K562 (cell line): Measurements from ENCODE around the gene OSBP2. TPM values are rescaled to one million over a fixed set of nuclear protein-coding genes. Genes with fewer than 3 reads are reported as not detected.
"Not testable (repeated sequence)": the region's sequence is repeated elsewhere in the genome, so short reads cannot be mapped to it uniquely, and the experiment has no call there.

Experiments
- ATAC-seq: fragments of 200-7000 bp; cut with Tn5 transposase; 3 replicates; pipeline ENCODE4 v1.9.1; 2020; ENCODE audit warnings: moderate library complexity
- BruUV-seq: library from RNA; stranded (reverse); fragments of 400-500 nt; replicated peaks from 2 replicates; lab custom pipeline; 2021; lab: Mats Ljungman, UMichigan
- CTCF ChIA-PET: fragments of 300-600 bp; formaldehyde crosslinking; extraction: SDS; loops from one replicate; lab custom pipeline; 2021; ENCODE audit warnings: low intra/inter-chr PET ratio; lab: Yijun Ruan, JAX
- POLR2A ChIA-PET: fragments of 300-600, 350-650 bp; sonication (Branson Sonifier 250); formaldehyde crosslinking; extraction: SDS; loops from one replicate; lab custom pipeline; 2021; ENCODE audit warnings: antibody characterized with exemption, inconsistent platforms; lab: Yijun Ruan, JAX
- DNase-seq, 4 experiments: peaks; one replicate each; pipeline versions ENCODE4 v3.0.0 to v3.0.0-alpha.2; 2011 to 2018; ENCODE audit warnings: low spot score in 3 of 4, mixed read lengths in 3 of 4; ENCODE audit errors: extremely low read depth in 1 of 4
- FAIRE-seq: peaks from 2 replicates; lab custom pipeline; 2011; peaks lifted over from hg19 to GRCh38; lab: Jason Lieb, UNC
- H2AFZ ChIP-seq: 2 replicates; pipeline ENCODE4 v1.6.0; 2011; ENCODE audit warnings: low read depth, low read length, control low read depth, inconsistent platforms
- H3K27ac ChIP-seq: fragments of 200-600 bp; 3 replicates; pipeline ENCODE4 v1.8.0; 2011; ENCODE audit warnings: low read depth, mild to moderate bottlenecking, control low read depth, inconsistent platforms, low read length, moderate library complexity, mixed read lengths; ENCODE audit errors: extremely low read depth
- H3K27me3 ChIP-seq, 2 experiments: fragments of 300-600 bp in 1 of 2; 2 replicates in 1 of 2; 3 replicates in 1 of 2; pipeline versions ENCODE4 v1.6.0 to v1.8.0; 2011; ENCODE audit warnings: inconsistent platforms in 2 of 2, low read length in 2 of 2, mild to moderate bottlenecking in 1 of 2, mixed read lengths in 1 of 2, moderate library complexity in 1 of 2; ENCODE audit not compliant: control insufficient read depth in 2 of 2, insufficient read depth in 2 of 2
- H3K36me3 ChIP-seq: fragments of 300-600 bp; 3 replicates; pipeline ENCODE4 v1.8.0; 2011; ENCODE audit warnings: mild to moderate bottlenecking, low read length, inconsistent platforms; ENCODE audit not compliant: control insufficient read depth, insufficient read depth
- H3K4me1 ChIP-seq, 2 experiments: fragments of 200-600 bp in 1 of 2; replicated peaks in 1 of 2; 2 replicates in 1 of 2; 3 replicates in 1 of 2; pipeline versions ENCODE4 v1.5.1 to v1.8.0; 2011; ENCODE audit warnings: inconsistent platforms in 2 of 2, low read length in 2 of 2, mild to moderate bottlenecking in 1 of 2, mixed read lengths in 1 of 2, moderate library complexity in 1 of 2; ENCODE audit not compliant: control insufficient read depth in 2 of 2, insufficient read depth in 2 of 2
- H3K4me2 ChIP-seq: 2 replicates; pipeline ENCODE4 v1.6.1; 2011; ENCODE audit warnings: low read length, control low read depth, inconsistent platforms, mixed read lengths; ENCODE audit not compliant: insufficient read depth
- H3K4me3 ChIP-seq: fragments of 200-600 bp; sonication (generic), shearing (Covaris generic); 2 replicates; pipeline ENCODE4 v1.5.1; 2016; ENCODE audit warnings: control low read depth, inconsistent platforms
- H3K79me2 ChIP-seq: fragments of 200-600 bp; 3 replicates; pipeline ENCODE4 v1.8.0; 2011; ENCODE audit warnings: low read length, inconsistent platforms; ENCODE audit not compliant: control insufficient read depth, insufficient read depth
- H3K9ac ChIP-seq, 2 experiments: 2 replicates each; pipeline versions ENCODE4 v1.6.0 to v1.6.1; 2011; ENCODE audit warnings: low read depth in 2 of 2, low read length in 2 of 2, control low read depth in 1 of 2, inconsistent platforms in 1 of 2, mild to moderate bottlenecking in 1 of 2, mixed read lengths in 1 of 2; ENCODE audit not compliant: insufficient read depth in 1 of 2
- H3K9me1 ChIP-seq: one replicate; pipeline ENCODE4 v1.6.0; 2011; ENCODE audit warnings: inconsistent platforms, mild to moderate bottlenecking, low read length, moderate library complexity; ENCODE audit not compliant: control insufficient read depth, insufficient read depth
- H3K9me3 ChIP-seq: replicated peaks from 2 replicates; pipeline ENCODE4 v1.5.1; 2011; ENCODE audit warnings: low read depth, low read length, inconsistent platforms; ENCODE audit not compliant: control insufficient read depth, insufficient read depth
- H4K20me1 ChIP-seq: replicated peaks from 2 replicates; pipeline ENCODE4 v1.6.1; 2011; ENCODE audit warnings: low read length, inconsistent platforms, mixed read lengths; ENCODE audit not compliant: control insufficient read depth, insufficient read depth
- ETV1 ChIP-seq: fragments of 450-650 bp; conservative IDR thresholded peaks from 2 replicates; pipeline ENCODE4 v1.6.1; 2016; ENCODE audit warnings: missing genetic modification characterization, control low read depth, low read depth, missing compliant biosample characterization
- HDAC8 ChIP-seq: fragments of 450-650 bp; IDR thresholded peaks from 2 replicates; pipeline ENCODE4 v1.6.1; 2016; ENCODE audit warnings: mild to moderate bottlenecking, missing genetic modification characterization, moderate library complexity, missing compliant biosample characterization
- HINFP ChIP-seq: fragments of 450-650 bp; conservative IDR thresholded peaks from 2 replicates; pipeline ENCODE4 v1.6.1; 2016; ENCODE audit warnings: missing genetic modification characterization, low read depth, mild to moderate bottlenecking, control low read depth, missing compliant biosample characterization
- KLF6 ChIP-seq: fragments of 250-450 bp; sonication (Bioruptor Pico); IDR thresholded peaks from 2 replicates; pipeline ENCODE4 v1.4.0; 2020; ENCODE audit warnings: mild to moderate bottlenecking, moderate library complexity, borderline replicate concordance
- NR2C1 ChIP-seq, 2 experiments: fragments of 450-650 bp; IDR thresholded peaks; 2 replicates each; pipeline ENCODE4 v1.6.1; 2017; ENCODE audit warnings: mild to moderate bottlenecking in 2 of 2, antibody characterized with exemption in 1 of 2, inconsistent platforms in 1 of 2, missing compliant biosample characterization in 1 of 2, missing genetic modification characterization in 1 of 2
- NR4A1 ChIP-seq, 2 experiments: fragments of 250-450 bp in 1 of 2; fragments of 450-650 bp in 1 of 2; sonication (Bioruptor Pico) in 1 of 2; IDR thresholded peaks; 2 replicates each; pipeline versions ENCODE4 v1.4.0 to v1.6.1; 2016 to 2020; ENCODE audit warnings: mild to moderate bottlenecking in 2 of 2, missing compliant biosample characterization in 1 of 2, missing genetic modification characterization in 1 of 2, moderate library complexity in 1 of 2
- PTTG1 ChIP-seq: fragments of 450-650 bp; IDR thresholded peaks from 2 replicates; pipeline ENCODE4 v1.6.1; 2016; ENCODE audit warnings: low read depth, mild to moderate bottlenecking, missing genetic modification characterization, missing compliant biosample characterization
- PYGO2 ChIP-seq: fragments of 450-650 bp; IDR thresholded peaks from 2 replicates; pipeline ENCODE4 v1.6.1; 2016; ENCODE audit warnings: mild to moderate bottlenecking, missing genetic modification characterization, moderate library complexity, missing compliant biosample characterization
- SMAD4 ChIP-seq: fragments of 250-450 bp; sonication (Bioruptor Pico); conservative IDR thresholded peaks from 2 replicates; pipeline ENCODE4 v1.8.0; 2021; ENCODE audit warnings: inconsistent platforms, mild to moderate bottlenecking, moderate library complexity
- TEAD2 ChIP-seq: fragments of 450-650 bp; IDR thresholded peaks from 2 replicates; pipeline ENCODE4 v1.6.1; 2016; ENCODE audit warnings: missing genetic modification characterization, control low read depth, missing compliant biosample characterization
- ZNF175 ChIP-seq: fragments of 200-800 bp; sonication (Bioruptor generic); IDR thresholded peaks from 2 replicates; pipeline ENCODE4 v1.6.1; 2016; ENCODE audit warnings: low read depth, mild to moderate bottlenecking, missing genetic modification characterization, missing compliant biosample characterization
- ZNF311 ChIP-seq: fragments of 250-450 bp; sonication (Bioruptor Pico); IDR thresholded peaks from 2 replicates; pipeline ENCODE4 v1.4.0; 2020; ENCODE audit warnings: mild to moderate bottlenecking, moderate library complexity
- ZNF583 ChIP-seq: fragments of 250-450 bp; sonication (Bioruptor Pico); IDR thresholded peaks from 2 replicates; pipeline ENCODE4 v1.4.0; 2020
- ZNF589 ChIP-seq: fragments of 200-800 bp; sonication (Bioruptor generic); IDR thresholded peaks from 2 replicates; pipeline ENCODE4 v1.6.1; 2016; ENCODE audit warnings: low read depth, missing genetic modification characterization, missing compliant biosample characterization
- ZNF592 ChIP-seq: fragments of 450-650 bp; IDR thresholded peaks from 2 replicates; pipeline ENCODE4 v1.6.1; 2017; ENCODE audit warnings: antibody characterized with exemption, mild to moderate bottlenecking
- WGBS: fragments of 100-300 bp; shearing (Covaris generic); methylation state at CpG from one replicate; pipeline ENCODE4 v1.1.6; 2016; ENCODE audit warnings: low coverage, mixed read lengths; ENCODE audit not compliant: insufficient coverage; ENCODE audit errors: missing lambda C conversion rate; 5-methylcytosine and 5-hydroxymethylcytosine counted together
- in situ Hi-C: fragments of 300-500 bp; cut with MboI; formaldehyde crosslinking; loops from 4 replicates; pipeline ENCODE4 v1.15.0; 2018; ENCODE audit warnings: inconsistent platforms, mixed read lengths
- intact Hi-C: fragments of 100-400 bp; cut with micrococcal nuclease; formaldehyde crosslinking; loops from 2 replicates; pipeline ENCODE4 v1.14.2; 2022
- polyA plus RNA-seq, 8 experiments: library from polyadenylated mRNA; depleted of rRNA in 4 of 8; stranded (reverse) in 5 of 8; unstranded in 3 of 8; fragments of >200 nt; fragmentation: Nextera tagmentation in 2 of 8; fragmentation: Illumina TruSeq in 1 of 8; extraction: Ambion mirVana in 2 of 8; extraction: Trizol in 1 of 8; gene quantifications; 2 replicates each; pipeline versions ENCODE4 v1.2.1 to v1.2.3, GENCODE V29; 2011 to 2014; ENCODE audit warnings: inconsistent platforms in 1 of 8, missing spikeins in 1 of 8
- total RNA-seq, 7 experiments: library from RNA; depleted of rRNA in 6 of 7; stranded (reverse); fragments of >200 nt in 6 of 7; fragmentation: Illumina TruSeq in 2 of 7; extraction: Trizol in 2 of 7; gene quantifications; 2 replicates each; pipeline versions ENCODE4 v1.2.1 to v1.2.3, GENCODE V29; 2011 to 2021; ENCODE audit warnings: low replicate concordance in 1 of 7

The OSBP2 gene
- total and polyA plus RNA-seq, 9 of the 15 experiments (the other 6 are each of a cell fraction or from before 2014, with no cell fraction given), result 0.52 to 29.5 (median 21.6) TPM

DNA sequence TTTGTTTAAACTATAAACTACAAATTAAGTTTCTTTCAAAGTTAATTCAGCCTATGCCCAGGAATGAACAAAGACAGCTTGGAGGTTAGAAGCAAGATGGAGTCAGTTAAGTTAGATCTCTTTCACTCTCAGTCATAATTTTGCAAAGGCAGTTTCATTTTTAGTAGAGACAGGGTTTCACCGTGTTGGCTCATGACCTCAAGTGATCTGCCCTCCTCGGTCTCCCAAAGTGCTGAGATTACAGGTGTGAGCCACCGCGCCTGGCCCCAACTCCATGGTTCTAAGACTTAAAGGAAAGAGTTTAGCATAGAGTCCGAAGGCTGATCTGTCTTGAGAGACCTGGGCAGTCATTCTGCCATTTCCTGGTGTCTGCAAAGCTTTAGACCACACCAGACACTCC, 45.8 kb downstream of the OSBP2 start:
- H3K4me3 ChIP-seq; DNase-seq; H3K79me2 ChIP-seq; H3K36me3 ChIP-seq; H4K20me1 ChIP-seq; BruUV-seq; H3K9ac ChIP-seq; H3K9me1 ChIP-seq; intact Hi-C loops; H3K27me3 ChIP-seq; in situ Hi-C loops; H3K9me3 ChIP-seq; CTCF ChIA-PET; ATAC-seq; FAIRE-seq; TF ChIP-seq NR4A1 (CRISPR knock-in tag; IDR thresholded peaks at IDR 0.05); NR2C1 (IDR thresholded peaks at IDR 0.05): not testable (repeated sequence)
- peaks cover 7 to 13% of the 10 kb centered on the region in 2 experiments; a peak in 3 of 5 replicates for H3K4me1 ChIP-seq
- peak overlapping the region; percentile 55; the same call in 1 of the 2 replicates for H2AFZ ChIP-seq
- peak overlapping the region; percentile 25; the same call in 1 of the 2 replicates for H3K4me2 ChIP-seq
- 0 out of 3 replicates have a peak overlapping the region, but pooled peaks have one; percentile 15 for H3K27ac ChIP-seq
- 62% methylated on average over 4 of the region's 5 CpGs for WGBS
- POLR2A ChIA-PET, result interaction anchor here (0.6 to 2.2 kb wide), 2 partner anchors 106 to 1381 kb away, joined by 3 to 4 read pairs; partner anchors contain the start of gene SLC35E4
- TF ChIP-seq ZNF583 (CRISPR knock-in tag), result peak; percentile 58; the same call in 1 of the 2 replicates
- 0 out of 2 replicates have a peak, but pooled peaks have one; percentile 27 for TF ChIP-seq ZNF589 (CRISPR knock-in tag)
- TF ChIP-seq NR4A1 (tag; IDR thresholded peaks at IDR 0.05), result peak; percentile 89
- TF ChIP-seq ZNF592, result peak; percentile 91
- TF ChIP-seq PTTG1, result peak; percentile 73
- TF ChIP-seq ZNF311 (CRISPR knock-in tag), result 0 out of 2 replicates have a peak, but pooled peaks have one; percentile 34
- 0 out of 2 replicates have a peak, but pooled peaks have one; percentile 7 for TF ChIP-seq ETV1
- TF ChIP-seq TEAD2 (tag), result peak; percentile 63; the same call in 1 of the 2 replicates
- TF ChIP-seq ZNF175 (CRISPR knock-in tag), result peak; percentile 84
- peak; percentile 74 for TF ChIP-seq SMAD4 (CRISPR knock-in tag)
- TF ChIP-seq HINFP (tag), result 0 out of 2 replicates have a peak, but pooled peaks have one; percentile 63
- TF ChIP-seq KLF6 (CRISPR knock-in tag), result peak; percentile 49; the same call in 1 of the 2 replicates
- 0 out of 2 replicates have a peak, but pooled peaks have one; percentile 85 for TF ChIP-seq HDAC8
- peak; percentile 32; the same call in 1 of the 2 replicates for TF ChIP-seq PYGO2 (tag)
- TF ChIP-seq NR2C1 (tag; IDR thresholded peaks at IDR 0.05), result peak; percentile 63
